Stimulated activated CD4-positive, alpha-beta T cell treated with anti-CD3 and anti-CD28 coated beads, Interleukin-12 subunit alpha, Interleukin-12 subunit beta, amount 100 ng/mL, for 4 hours (primary cell): ENCODE results near the gene SHANK1.

Source experiments
- DNase-seq: peaks from one replicate; pipeline ENCODE4 v3.0.0-alpha.2; 2020

The SHANK1 gene

GRCh38 chr19:50725911-50726230 is 6.3 kb upstream of the SHANK1 start:
- DNase-seq, result no peak

GRCh38 chr19:50725218-50725910 is 5.8 kb upstream of the SHANK1 start:
- DNase-seq, result no peak

DNA sequence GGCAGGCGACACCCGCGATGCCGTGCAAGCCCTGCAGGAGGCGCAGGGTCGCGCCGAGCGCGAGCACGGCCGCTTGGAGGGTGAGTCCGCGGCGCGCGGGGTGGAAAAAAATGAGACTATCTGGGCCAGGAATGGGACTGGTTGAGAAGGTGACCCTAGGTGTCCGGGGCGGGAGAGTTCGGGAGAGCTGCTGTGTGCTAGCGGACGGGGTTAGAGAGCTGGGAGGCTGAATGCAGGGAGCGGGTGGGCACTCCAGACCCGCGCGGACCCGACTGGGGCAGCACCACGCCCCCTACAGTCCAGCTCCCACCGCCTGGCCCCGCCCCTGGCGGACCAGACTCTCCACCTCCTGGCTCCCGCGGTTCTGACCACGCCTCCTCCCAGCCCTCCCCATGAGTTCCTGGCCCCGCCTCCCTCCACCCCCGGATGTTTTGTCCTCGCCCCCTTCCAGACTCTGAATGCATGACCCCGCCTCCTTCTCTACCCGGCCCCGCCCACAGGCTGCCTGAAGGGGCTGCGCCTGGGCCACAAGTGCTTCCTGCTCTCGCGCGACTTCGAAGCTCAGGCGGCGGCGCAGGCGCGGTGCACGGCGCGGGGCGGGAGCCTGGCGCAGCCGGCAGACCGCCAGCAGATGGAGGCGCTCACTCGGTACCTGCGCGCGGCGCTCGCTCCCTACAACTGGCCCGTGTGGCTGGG is 5.1 kb upstream of the SHANK1 start:
- DNase-seq, result peak; percentile 90

DNA sequence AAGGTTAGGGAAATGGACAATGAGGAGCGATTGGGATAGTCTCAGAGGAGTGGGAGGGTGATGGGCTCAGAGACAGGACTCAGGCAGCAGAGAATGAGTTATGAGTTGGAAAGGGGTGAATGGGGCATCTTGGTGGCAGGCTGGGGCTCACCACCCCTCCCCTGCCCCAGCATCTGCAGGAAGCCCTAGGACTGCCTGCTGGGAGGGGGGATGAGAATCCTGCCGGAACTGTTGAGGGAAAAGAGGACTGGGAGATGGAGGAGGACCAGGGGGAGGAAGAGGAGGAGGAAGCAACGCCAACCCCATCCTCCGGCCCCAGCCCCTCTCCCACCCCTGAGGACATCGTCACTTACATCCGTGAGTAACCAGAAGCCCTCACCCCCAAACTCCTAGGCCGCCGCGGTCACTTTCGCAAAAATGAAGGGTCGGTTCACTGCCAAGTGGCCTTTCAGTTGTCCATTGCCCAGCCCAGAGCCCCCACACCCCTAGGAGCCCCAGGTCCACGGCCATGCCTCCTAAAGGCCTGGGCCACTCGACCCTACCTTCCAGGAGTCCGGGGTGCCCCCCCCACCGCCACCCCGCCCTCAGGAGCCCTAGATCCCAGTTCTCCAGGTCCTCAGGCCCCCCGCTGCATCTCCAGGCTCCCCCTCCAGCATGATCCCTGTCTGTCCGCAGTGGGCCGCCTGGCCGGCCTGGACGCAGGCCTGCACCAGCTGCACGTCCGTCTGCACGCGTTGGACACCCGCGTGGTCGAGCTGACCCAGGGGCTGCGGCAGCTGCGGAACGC is 4.3 kb upstream of the SHANK1 start:
- DNase-seq, result no peak

GRCh38 chr19:50723069-50723468 is 3.5 kb upstream of the SHANK1 start, which contains the start of gene CLEC11A:
Gene CLEC11A (plus strand): TSS chr19:50723364. CDS start chr19:50723526, 162 bp downstream.
- DNase-seq, result no peak

- no peak for DNase-seq
Observed at GRCh38 chr19:50722201-50723013, 2.8 kb upstream of the SHANK1 start.

DNA sequence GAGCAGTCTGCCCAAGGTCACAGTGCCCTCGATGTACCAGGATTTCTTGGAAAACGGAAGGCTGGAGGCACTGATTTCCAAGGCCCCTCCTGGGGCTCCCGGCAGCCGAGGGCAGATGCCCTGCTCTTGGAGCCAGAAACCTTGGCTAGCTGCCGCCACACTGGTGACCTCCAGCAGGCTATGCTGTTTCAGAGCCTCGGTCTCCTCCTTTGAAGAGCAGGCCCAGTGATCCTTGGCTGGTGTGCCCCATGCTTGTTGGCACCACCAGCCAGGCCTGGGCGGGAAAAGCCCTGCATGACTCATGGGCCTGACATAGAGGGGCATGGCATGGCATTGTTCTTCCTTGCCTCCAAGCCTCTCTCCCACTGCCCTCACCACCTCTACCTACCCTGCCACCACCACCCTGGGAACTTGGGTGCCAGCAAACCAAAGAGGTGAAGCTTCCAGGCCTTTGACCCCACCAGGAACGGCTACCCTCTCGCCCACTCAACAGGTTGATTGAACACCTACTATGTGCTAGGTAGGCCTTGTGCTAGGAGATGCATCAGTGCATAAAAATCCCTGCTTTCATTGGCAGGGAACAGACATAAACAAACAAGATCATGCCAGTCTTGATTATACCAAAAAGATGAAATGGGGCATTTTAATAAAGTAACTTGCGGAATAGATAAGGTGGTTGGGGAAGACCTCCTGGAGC is 2.0 kb upstream of the SHANK1 start:
- no peak for DNase-seq

GRCh38 chr19:50720921-50721381 is 1.3 kb upstream of the SHANK1 start:
- no peak for DNase-seq

GRCh38 chr19:50720181-50720920 is 749 bp upstream of the SHANK1 start:
- no peak for DNase-seq

GRCh38 chr19:50719119-50719435 is 525 bp downstream of the SHANK1 start:
- no peak for DNase-seq

DNA sequence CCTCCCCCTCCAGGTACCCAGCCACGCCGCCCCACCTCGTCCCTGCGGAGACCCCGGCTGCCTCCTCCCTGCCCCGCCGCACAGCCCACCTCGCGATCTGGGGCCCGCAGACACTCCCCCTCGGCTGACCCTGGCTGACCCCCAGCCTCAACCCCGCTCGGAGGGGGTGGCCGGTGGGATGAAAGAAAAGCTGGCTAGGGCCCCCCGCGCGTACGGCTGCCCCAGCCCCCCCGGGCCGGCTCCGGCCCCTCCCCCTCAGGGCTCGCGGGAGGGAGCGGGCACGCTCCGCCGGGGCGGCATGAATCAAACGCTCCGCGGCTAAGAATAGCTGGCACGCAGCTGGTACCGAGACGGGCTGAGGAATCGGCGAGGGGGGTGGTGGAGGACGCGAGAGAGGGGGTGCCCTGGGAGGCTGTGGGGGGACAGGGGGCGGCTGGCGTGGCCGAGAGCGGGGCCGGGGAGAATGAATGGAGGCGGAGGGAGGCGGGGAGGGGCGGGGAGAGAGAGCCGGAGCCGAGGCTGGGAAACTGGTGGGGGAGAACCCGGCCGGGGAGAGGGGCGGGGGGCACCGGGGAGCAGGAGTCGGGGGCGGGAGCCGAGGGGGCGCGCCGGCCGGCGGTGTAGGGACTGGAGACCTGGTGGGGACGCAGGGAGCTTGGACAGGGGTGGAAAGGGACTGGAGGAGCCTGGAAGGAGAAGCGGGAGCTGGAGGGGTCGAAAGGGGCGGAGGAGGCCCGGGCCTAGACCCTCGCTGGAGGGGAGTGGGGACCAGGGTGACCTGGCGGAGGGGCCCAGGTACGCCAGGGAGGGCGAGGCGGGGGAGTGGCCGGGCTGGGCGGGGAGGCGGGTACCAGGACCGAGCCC is 1.1 kb downstream of the SHANK1 start:
- DNase-seq, result peak; percentile 16

DNA sequence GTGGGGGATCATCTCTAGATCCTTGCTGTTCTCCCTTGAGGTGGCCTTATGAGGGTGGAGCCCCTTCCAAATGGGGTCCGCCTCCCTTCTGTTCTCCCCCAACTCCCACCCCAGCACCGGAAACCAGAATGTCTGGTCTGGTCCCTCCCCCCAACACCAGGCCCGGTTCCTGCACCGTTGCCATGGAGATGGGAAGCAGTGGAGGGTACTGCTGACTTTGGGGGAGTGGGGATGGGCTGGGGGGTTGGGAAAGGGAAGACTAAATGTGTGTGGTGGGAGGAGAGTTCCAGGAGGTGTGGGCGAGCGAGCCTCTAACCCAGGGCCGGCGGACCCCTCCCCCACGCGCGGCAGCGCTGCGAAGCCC is 1.7 kb downstream of the SHANK1 start:
- DNase-seq, result no peak

DNA sequence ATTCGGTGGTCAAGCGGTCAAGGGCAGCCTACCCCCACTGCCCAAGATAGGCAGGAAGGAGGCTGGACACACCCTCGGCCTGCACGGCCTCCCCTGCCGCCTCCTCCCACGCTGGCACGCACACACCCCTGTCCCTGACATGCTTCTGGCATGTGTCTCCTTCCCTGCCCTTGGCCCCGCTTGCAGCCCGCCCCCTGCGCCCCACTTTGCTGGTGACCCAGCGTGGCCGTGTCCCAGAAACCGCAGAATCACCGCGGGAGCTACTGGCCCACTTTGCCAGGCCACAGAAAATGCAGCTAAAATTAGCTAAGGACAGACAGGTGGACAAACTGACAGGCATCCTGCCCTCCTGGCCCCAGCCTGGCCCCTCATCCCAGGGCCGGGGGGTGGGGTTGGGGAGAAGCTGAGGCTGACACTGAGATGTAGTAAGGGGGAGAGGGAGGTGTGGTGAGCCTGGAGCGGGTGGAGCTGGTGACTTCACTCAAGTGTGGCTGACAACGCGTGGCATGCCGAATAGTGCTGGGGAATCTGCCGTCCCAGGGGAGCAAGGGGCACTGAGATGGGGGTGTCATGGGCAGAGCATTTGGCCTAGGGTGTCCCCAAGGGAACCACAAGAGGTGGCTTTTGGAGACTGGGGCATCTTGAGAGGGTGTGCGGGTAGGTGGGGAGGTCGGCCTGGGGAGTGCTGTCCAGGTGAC is 2.4 kb downstream of the SHANK1 start:
- no peak for DNase-seq

- no peak for DNase-seq
Observed at GRCh38 chr19:50716178-50717025, 3.2 kb downstream of the SHANK1 start.

GRCh38 chr19:50713556-50714236 is 5.9 kb downstream of the SHANK1 start:
- DNase-seq, result no peak

GRCh38 chr19:50712833-50713232 is 6.8 kb downstream of the SHANK1 start:
- no peak for DNase-seq

DNA sequence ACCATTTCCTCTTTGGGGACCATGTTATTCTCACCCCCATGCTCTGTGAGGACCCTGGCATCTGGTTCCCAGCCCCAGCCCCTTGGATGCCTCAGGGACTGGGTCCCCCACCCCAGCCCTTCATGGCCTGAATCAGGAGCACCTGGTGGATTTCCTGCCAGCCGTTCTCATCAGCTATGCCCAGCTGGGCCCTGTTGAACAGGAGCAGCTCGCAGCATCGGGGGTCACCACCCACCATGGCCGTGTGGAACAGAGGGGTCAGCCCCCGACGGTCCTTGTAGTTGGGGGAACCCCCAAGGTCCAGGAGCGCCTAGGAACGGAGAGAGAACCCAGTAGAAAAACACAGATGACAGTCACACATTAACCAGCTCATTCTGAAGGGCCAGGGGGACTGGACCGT is 7.8 kb downstream of the SHANK1 start:
- DNase-seq, result no peak

- no peak for DNase-seq
Observed at GRCh38 chr19:50711196-50711595, 8.4 kb downstream of the SHANK1 start.

DNA sequence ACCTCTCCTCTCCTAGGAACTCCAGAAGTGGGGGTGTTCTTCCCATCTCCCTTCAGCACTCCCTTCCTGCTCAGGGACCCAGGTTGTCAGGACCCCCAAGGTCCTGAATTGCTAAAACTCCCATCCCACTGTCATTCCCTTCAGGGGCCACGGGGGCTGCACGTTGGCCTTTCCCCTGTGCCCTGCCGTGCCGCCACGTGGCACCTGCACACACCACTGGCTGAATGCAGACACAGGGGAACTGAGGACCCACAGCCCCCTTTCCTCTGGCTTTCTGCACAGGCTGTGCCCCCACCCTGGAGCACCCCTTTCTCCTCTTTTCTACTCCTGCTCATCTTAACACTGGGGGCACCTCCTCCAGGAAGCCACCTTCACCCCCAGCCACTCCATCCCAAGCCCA is 9.0 kb downstream of the SHANK1 start:
- DNase-seq, result no peak
